T follicular helper cell (primary cell): ENCODE data around the gene CRB1.

Experiments
- DNase-seq: peaks from one replicate; pipeline ENCODE4 v3.0.0-alpha.2; 2020; ENCODE audit warnings: low read depth
- total RNA-seq, 2 experiments: gene quantifications; one replicate each; lab custom pipeline; 2026; lab: John Stamatoyannopoulos, UW

CRB1 gene
- total RNA-seq, result 0 to 0.24 reads per million in 2 experiments

DNA sequence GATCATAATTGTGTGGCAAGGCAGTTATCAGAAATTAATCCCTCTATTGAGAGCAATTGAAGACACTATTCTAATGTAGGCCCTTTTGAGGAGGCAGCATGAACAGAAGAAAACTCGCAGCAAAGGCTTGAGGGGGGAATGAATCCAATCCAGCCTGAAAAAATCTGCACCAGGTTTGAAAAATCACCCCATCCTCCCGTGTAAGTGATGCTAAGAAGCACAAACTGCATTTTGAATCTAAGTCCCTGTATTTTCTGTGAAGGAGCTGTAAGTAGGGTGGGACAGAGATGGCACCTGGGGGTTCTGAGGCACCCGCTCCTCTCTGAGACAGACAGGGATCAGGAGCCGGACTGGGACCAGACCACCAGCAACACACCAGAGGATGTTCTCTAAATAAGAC, at the start of gene CRB1:
TSS of gene CRB1 (plus strand) at position 241 of the 400 bp plus-strand sequence. CDS start 161 bp downstream, outside the sequence.
- no peak for DNase-seq

DNA sequence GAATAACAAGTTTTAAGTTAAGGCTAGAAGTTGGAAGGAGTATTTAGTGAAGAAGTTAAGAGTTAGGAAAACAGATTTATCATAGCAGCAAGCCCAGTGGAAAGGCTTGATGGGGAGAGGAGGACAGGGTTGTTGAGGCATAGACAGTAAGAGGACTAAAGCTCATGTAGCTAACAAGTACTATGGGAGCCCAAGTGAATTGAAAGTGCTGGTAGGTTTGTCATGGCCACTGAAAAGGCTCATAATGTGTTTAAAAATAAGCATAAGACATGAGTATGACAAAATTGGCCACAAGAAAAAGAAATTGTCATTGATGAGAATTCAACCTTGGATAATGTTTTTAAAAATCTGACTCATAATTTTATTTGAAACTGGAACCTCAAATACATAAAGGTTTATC, 49.2 kb upstream of the CRB1 start:
- no peak for DNase-seq

DNA sequence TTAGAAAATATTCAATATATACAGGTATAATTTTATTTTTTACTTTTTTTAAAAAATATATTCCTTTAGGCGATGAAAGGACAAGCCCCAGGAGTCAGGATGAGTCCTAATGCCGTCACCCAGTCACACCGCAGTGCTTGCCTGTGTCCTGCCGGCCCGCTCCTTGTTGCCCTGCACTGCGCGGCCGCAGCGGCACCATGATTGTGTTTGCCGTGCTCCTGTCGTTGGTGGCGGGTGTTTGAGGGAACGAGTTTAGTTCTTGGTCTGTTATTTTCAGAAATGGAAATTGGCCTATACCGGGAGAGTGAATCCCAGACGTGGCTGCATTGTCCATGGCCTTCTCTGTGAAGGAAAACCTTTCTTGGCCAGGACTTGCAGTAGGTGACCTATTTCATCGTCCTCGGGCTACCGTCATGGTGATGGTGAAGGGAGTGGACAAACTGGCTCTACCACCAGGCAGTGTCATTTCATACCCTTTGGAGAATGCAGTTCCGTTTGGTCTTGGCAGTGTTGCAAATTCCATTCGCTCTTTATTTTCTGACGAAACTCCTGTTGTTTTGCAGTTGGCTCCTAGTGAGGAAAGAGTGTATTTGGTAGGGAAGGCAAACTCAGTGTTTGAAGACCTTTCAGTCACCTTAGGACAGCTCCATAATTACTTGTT, 45.9 kb upstream of the CRB1 start:
- DNase-seq, result no peak

DNA sequence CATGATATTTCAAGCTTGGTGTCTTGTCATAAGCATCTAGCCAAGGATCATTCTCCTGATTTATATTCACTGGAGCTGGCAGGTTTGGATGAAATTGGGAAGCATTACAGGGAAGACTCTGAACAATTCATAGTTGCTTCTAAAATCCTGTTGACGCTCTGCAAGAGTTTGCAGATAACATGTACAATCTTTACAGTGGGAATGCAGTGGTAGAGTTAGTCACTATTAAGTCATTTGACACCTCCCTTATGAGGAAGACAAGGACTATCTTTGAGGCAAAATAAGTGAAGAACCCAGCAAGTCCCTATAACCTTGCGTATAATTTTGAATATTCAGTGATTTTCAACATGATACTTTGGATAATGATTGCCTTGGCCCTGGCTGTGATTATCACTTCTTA, 45.3 kb upstream of the CRB1 start:
- no peak for DNase-seq

GRCh38 chr1:197224160-197224559, 43.9 kb upstream of the CRB1 start:
- DNase-seq, result no peak

- no peak for DNase-seq
Measured at GRCh38 chr1:197225611-197226010, 42.4 kb upstream of the CRB1 start.

- DNase-seq, result no peak
Measured at GRCh38 chr1:197234581-197234980, 33.5 kb upstream of the CRB1 start.

DNA sequence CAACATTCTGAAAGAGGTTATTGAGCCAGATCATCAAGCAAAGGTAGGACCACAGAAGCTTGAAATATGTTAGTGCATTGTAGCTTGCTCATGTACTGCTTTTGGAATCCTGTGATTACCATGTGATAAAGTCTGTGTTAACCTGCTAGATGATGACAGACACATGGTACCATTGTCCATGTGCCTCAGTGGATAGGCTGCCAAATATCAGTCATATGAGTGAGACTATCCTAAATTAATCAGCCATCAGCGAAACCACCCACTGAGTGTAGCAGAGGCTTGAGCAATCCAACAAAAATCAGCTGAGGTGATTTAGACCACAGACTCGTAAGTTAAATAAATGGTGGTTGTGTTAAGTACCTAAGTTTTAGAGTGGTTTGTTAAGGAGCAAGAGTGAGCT, 32.7 kb upstream of the CRB1 start:
- DNase-seq, result no peak

- no peak for DNase-seq
Measured at GRCh38 chr1:197247465-197247864, 20.6 kb upstream of the CRB1 start.

GRCh38 chr1:197249324-197249723, 18.7 kb upstream of the CRB1 start:
- no peak for DNase-seq

- DNase-seq, result no peak
Measured at GRCh38 chr1:197250616-197251015, 17.4 kb upstream of the CRB1 start.

GRCh38 chr1:197252973-197253372, 15.1 kb upstream of the CRB1 start:
- DNase-seq, result no peak

DNA sequence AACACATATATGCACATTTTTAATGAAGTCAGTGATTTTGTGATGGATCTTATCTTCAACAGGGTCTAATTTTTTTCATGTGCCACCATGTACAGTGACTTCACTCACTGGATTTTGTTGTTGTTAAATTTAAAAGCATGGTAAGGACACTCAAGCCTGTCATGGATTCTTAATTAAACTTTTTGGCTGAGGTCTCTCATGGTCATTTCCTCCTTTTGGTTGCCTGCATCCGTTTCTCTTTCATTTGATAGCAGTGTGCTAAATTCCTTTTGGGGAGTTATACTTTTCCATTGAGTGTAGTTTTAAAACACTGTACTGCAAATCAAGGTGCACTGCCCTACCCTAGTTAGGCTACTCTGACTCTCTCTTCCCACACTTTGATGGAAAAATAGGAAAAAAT, 13.2 kb upstream of the CRB1 start:
- DNase-seq, result no peak

- no peak for DNase-seq
Measured at GRCh38 chr1:197264936-197265567, 3.0 kb upstream of the CRB1 start.

- DNase-seq, result no peak
Measured at GRCh38 chr1:197269053-197269452, 1.0 kb downstream of the CRB1 start.

DNA sequence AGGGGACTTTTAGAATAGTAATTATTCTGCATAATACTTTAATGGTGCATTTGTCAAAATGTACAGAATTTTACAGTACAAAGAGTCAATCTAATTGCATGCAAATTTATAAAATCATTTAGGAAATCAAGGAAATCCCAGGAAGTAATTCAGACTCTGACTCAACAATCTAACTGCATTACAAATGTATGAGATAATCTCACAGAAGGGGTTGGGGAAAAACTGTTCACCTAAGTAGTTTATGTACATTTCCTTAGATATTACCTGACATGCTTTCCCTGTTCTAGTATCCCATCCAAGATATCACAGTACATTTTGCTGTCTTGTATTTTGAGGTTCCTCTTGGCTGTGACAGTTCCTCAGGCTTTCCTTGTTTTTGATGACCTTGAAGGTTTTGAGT, 4.7 kb downstream of the CRB1 start:
- DNase-seq, result no peak

DNA sequence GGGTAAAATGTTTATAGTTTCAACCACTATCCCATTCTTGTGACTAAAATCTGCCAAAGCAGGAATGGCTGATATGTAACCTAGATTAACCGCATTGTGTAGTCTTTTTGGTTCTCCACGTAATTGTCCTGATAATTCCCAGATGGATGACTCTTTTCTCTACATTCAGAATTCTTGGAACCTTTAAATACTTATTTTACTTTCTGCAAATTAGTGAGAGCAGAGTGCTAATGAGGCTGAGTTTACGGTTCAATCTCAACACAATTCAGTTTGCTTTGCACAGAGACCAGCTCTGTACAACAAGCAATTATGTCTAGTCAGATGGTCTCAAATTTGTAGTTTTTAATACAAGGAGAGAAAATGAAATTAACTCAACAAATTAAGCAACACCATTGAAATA, 9.1 kb downstream of the CRB1 start:
- DNase-seq, result no peak

GRCh38 chr1:197284325-197284724, 16.3 kb downstream of the CRB1 start:
- no peak for DNase-seq

DNA sequence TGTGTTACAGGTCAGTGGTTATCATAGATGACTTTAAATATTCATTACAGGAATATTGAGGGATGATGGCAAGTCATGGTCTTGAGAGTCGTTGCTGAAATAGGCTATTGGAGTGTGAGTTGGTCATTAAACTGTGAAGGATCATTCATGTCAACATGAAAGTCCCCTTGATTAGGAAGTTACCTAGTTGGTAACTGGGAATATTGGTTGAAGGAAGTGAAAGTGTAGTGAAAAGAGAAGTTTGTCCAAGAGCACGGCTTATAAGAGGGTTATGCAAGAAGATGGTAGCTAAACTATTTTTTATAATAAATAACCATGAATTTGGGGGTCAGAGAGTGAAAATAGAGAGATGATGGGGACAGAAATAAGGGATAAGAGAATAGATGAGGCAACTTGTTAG, 16.9 kb downstream of the CRB1 start:
- no peak for DNase-seq

- DNase-seq, result no peak
Measured at GRCh38 chr1:197285526-197286205, 17.6 kb downstream of the CRB1 start.

GRCh38 chr1:197286634-197287033, 18.6 kb downstream of the CRB1 start:
- DNase-seq, result no peak

GRCh38 chr1:197287863-197288262, 19.8 kb downstream of the CRB1 start:
- DNase-seq, result no peak

- DNase-seq, result no peak
Measured at GRCh38 chr1:197302775-197303174, 34.7 kb downstream of the CRB1 start.
